GM12878 (cell line): Measurements from ENCODE around the gene PRCP. TPM values are rescaled to one million over a fixed set of nuclear protein-coding genes. Genes with fewer than 3 reads are reported as not detected.

Experiments used
- ATAC-seq: fragments of 200-7000 bp; cut with Tn5 transposase; 3 replicates; pipeline ENCODE4 v1.9.1; 2020; ENCODE audit warnings: mild to moderate bottlenecking, moderate library complexity
- BruUV-seq: library from RNA; stranded (reverse); fragments of 400-500 nt; replicated peaks from 2 replicates; lab custom pipeline; 2021; lab: Mats Ljungman, UMichigan
- CTCF ChIA-PET: fragments of 300-600 bp; sonication (Branson Sonifier 250); formaldehyde crosslinking; extraction: SDS; loops from one replicate; lab custom pipeline; 2021; ENCODE audit warnings: inconsistent platforms; lab: Yijun Ruan, JAX
- POLR2A ChIA-PET: fragments of 350-600 bp; formaldehyde crosslinking; extraction: SDS; loops from one replicate; lab custom pipeline; 2021; ENCODE audit warnings: inconsistent platforms; lab: Charles Lee
- RAD21 ChIA-PET: fragments of 300-600 bp; sonication (Branson Sonifier 250); formaldehyde crosslinking; loops from one replicate; lab custom pipeline; 2023; ENCODE audit warnings: antibody characterized with exemption; ENCODE audit not compliant: unreplicated experiment; lab: Charles Lee
- SMC1A ChIA-PET: fragments of 300-600 bp; sonication (Branson Sonifier 250); formaldehyde crosslinking; loops from one replicate; lab custom pipeline; 2023; ENCODE audit not compliant: unreplicated experiment, uncharacterized antibody; lab: Charles Lee
- DNase-seq: peaks from one replicate; pipeline ENCODE4 v3.0.0-alpha.2; 2011; ENCODE audit warnings: low read depth, low spot score
- FAIRE-seq: peaks from 3 replicates; lab custom pipeline; 2011; peaks lifted over from hg19 to GRCh38; lab: Jason Lieb, UNC
- H2AFZ ChIP-seq: 2 replicates; pipeline ENCODE4 v1.6.0; 2011; ENCODE audit warnings: low read depth, low read length, control low read depth; ENCODE audit not compliant: control insufficient read depth
- H3K27ac ChIP-seq: 2 replicates; pipeline ENCODE4 v1.5.1; 2011; ENCODE audit warnings: control low read depth; ENCODE audit not compliant: control insufficient read depth, insufficient read depth
- H3K27me3 ChIP-seq, 2 experiments: replicated peaks in 1 of 2; 2 replicates each; pipeline versions ENCODE4 v1.6.0 to v1.6.1; 2011; ENCODE audit warnings: low read length in 1 of 2; ENCODE audit not compliant: control insufficient read depth in 2 of 2, insufficient read depth in 2 of 2
- H3K36me3 ChIP-seq, 2 experiments: 2 replicates each; pipeline ENCODE4 v1.5.1; 2011; ENCODE audit warnings: low read length in 1 of 2; ENCODE audit not compliant: control insufficient read depth in 2 of 2, insufficient read depth in 2 of 2
- H3K4me1 ChIP-seq: 2 replicates; pipeline ENCODE4 v1.6.1; 2011; ENCODE audit warnings: mild to moderate bottlenecking, low read length, moderate library complexity, mixed read lengths; ENCODE audit not compliant: control insufficient read depth, insufficient read depth
- H3K4me2 ChIP-seq: 2 replicates; pipeline ENCODE4 v1.6.0; 2011; ENCODE audit warnings: control low read depth; ENCODE audit not compliant: control insufficient read depth, insufficient read depth
- H3K4me3 ChIP-seq: fragments of 200-600 bp; sonication (generic); 2 replicates; pipeline ENCODE4 v1.5.1; 2016
- H3K79me2 ChIP-seq: 2 replicates; pipeline ENCODE4 v1.6.0; 2011; ENCODE audit warnings: low read length; ENCODE audit not compliant: control insufficient read depth, insufficient read depth
- H3K9ac ChIP-seq: 2 replicates; pipeline ENCODE4 v1.8.0; 2011; ENCODE audit warnings: low read length, control low read depth, mixed read lengths; ENCODE audit not compliant: control insufficient read depth, insufficient read depth
- H3K9me3 ChIP-seq: replicated peaks from 3 replicates; pipeline ENCODE4 v1.5.1; 2011; ENCODE audit warnings: mild to moderate bottlenecking, low read length; ENCODE audit not compliant: control insufficient read depth, insufficient read depth
- H4K20me1 ChIP-seq: 2 replicates; pipeline ENCODE4 v1.6.0; 2011; ENCODE audit not compliant: control insufficient read depth, insufficient read depth
- IKZF1 ChIP-seq: fragments of 450-650 bp; conservative IDR thresholded peaks from 2 replicates; pipeline ENCODE4 v1.6.1; 2017; ENCODE audit warnings: antibody characterized with exemption, mild to moderate bottlenecking
- KDM1A ChIP-seq: fragments of 200-600 bp; sonication (generic); IDR thresholded peaks from 2 replicates; pipeline ENCODE4 v1.6.1; 2016; ENCODE audit warnings: borderline replicate concordance
- POLR2A ChIP-seq: IDR thresholded peaks from 2 replicates; pipeline ENCODE4 v1.6.1; 2011; ENCODE audit warnings: low read depth, mild to moderate bottlenecking, low read length
- ZBED1 ChIP-seq: IDR thresholded peaks from 2 replicates; pipeline ENCODE4 v1.6.1; 2016; ENCODE audit warnings: borderline replicate concordance
- ZNF274 ChIP-seq: IDR thresholded peaks from one replicate; pipeline ENCODE4 v1.8.0; 2011; ENCODE audit not compliant: insufficient read length, insufficient read depth
- WGBS: methylation state at CpG from one replicate; pipeline ENCODE4 v1.1.6; 2016; ENCODE audit warnings: low lambda C conversion rate; ENCODE audit not compliant: insufficient replicate concordance, insufficient coverage; ENCODE audit errors: missing lambda C conversion rate; 5-methylcytosine and 5-hydroxymethylcytosine counted together
- in situ Hi-C: fragments of 300-500 bp; cut with MboI; formaldehyde crosslinking; loops from 9 replicates; pipeline ENCODE4 v1.14.3; 2018; ENCODE audit warnings: mixed read lengths
- intact Hi-C: fragments of 100-400 bp; cut with micrococcal nuclease; formaldehyde crosslinking; loops from one replicate; pipeline ENCODE4 v1.14.2; 2022; ENCODE audit not compliant: unreplicated experiment
- polyA plus RNA-seq, 11 experiments: library from polyadenylated mRNA; depleted of rRNA in 4 of 11; unstranded in 6 of 11; stranded (reverse) in 5 of 11; fragments of >200 nt; fragmentation: Nextera tagmentation in 4 of 11; fragmentation: Illumina TruSeq in 1 of 11; extraction: Ambion mirVana in 4 of 11; extraction: Trizol in 1 of 11; gene quantifications; 1 replicate in 1 of 11; 2 replicates in 10 of 11; pipeline versions ENCODE4 v1.2.1 to v1.2.3, GENCODE V29; 2011 to 2016; ENCODE audit warnings: inconsistent platforms in 2 of 11, missing spikeins in 2 of 11, low read depth in 1 of 11
- total RNA-seq, 4 experiments: library from RNA; depleted of rRNA in 3 of 4; stranded (reverse); fragments of >200 nt in 3 of 4; fragmentation: Illumina TruSeq in 1 of 4; extraction: Trizol in 1 of 4; gene quantifications; 2 replicates each; pipeline versions ENCODE4 v1.2.1 to v1.2.3, GENCODE V29; 2013 to 2021
- TF ChIP-seq, protein P1 (sequence below): fragments of 450-650 bp; IDR thresholded peaks from 2 replicates; pipeline ENCODE4 v1.6.1; 2017; ENCODE audit warnings: antibody characterized with exemption, mild to moderate bottlenecking, moderate library complexity
- TF ChIP-seq, protein P2 (sequence below): fragments of 450-650 bp; IDR thresholded peaks from 2 replicates; pipeline ENCODE4 v1.6.1; 2017; ENCODE audit warnings: mild to moderate bottlenecking, low read depth, inconsistent platforms; ENCODE audit not compliant: poor library complexity, severe bottlenecking
- TF ChIP-seq, protein P3 (sequence below): fragments of 450-650 bp; formaldehyde crosslinking; IDR thresholded peaks from 2 replicates; pipeline ENCODE4 v1.4.0; 2022; ENCODE audit warnings: mild to moderate bottlenecking, moderate library complexity
- TF ChIP-seq, protein P4 (sequence below): IDR thresholded peaks from 2 replicates; pipeline ENCODE4 v1.6.1; 2012; ENCODE audit warnings: low read depth, low read length, improper control_type of control experiment
- TF ChIP-seq, protein P5 (sequence below): IDR thresholded peaks from 2 replicates; pipeline ENCODE4 v1.6.1; 2011; ENCODE audit warnings: borderline replicate concordance, low read depth, mild to moderate bottlenecking, moderate library complexity, mixed read lengths, low read length; ENCODE audit not compliant: insufficient read depth; ENCODE audit errors: extremely low read length
- TF ChIP-seq, protein P6 (sequence below): fragments of 150-350 bp; IDR thresholded peaks from 2 replicates; pipeline ENCODE4 v1.6.1; 2014; ENCODE audit warnings: mild to moderate bottlenecking, low read depth, low read length

Gene PRCP
- total and polyA plus RNA-seq, 10 of the 15 experiments (the other 5 are each of a cell fraction or from before 2014, with no cell fraction given), result 14.9 to 43.6 (median 20.0) TPM

DNA sequence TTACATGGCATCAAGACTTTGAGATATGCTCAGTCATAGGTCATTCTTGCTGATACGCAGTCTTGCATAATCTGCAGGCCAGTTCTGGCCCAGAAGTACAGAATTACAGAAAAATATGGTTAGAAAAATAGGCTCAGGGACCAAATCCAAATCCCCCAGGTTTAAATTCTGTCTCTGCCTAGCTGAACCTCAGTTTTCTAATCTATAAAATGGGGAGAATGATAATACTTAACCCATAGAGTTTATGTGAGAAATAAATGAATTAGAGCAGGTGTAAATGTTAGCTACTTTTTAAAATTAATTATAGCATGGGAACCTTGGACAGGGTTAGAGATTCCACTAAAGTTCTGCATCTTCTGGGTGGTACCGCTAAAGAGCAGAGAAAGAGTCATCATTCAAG is 114.2 kb downstream of the PRCP start (continued):
- TF ChIP-seq, protein P1, sequence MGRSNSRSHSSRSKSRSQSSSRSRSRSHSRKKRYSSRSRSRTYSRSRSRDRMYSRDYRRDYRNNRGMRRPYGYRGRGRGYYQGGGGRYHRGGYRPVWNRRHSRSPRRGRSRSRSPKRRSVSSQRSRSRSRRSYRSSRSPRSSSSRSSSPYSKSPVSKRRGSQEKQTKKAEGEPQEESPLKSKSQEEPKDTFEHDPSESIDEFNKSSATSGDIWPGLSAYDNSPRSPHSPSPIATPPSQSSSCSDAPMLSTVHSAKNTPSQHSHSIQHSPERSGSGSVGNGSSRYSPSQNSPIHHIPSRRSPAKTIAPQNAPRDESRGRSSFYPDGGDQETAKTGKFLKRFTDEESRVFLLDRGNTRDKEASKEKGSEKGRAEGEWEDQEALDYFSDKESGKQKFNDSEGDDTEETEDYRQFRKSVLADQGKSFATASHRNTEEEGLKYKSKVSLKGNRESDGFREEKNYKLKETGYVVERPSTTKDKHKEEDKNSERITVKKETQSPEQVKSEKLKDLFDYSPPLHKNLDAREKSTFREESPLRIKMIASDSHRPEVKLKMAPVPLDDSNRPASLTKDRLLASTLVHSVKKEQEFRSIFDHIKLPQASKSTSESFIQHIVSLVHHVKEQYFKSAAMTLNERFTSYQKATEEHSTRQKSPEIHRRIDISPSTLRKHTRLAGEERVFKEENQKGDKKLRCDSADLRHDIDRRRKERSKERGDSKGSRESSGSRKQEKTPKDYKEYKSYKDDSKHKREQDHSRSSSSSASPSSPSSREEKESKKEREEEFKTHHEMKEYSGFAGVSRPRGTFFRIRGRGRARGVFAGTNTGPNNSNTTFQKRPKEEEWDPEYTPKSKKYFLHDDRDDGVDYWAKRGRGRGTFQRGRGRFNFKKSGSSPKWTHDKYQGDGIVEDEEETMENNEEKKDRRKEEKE, result no peak
- no peak for TF ChIP-seq KDM1A
- TF ChIP-seq ZNF274, result no peak
- TF ChIP-seq, protein P2, sequence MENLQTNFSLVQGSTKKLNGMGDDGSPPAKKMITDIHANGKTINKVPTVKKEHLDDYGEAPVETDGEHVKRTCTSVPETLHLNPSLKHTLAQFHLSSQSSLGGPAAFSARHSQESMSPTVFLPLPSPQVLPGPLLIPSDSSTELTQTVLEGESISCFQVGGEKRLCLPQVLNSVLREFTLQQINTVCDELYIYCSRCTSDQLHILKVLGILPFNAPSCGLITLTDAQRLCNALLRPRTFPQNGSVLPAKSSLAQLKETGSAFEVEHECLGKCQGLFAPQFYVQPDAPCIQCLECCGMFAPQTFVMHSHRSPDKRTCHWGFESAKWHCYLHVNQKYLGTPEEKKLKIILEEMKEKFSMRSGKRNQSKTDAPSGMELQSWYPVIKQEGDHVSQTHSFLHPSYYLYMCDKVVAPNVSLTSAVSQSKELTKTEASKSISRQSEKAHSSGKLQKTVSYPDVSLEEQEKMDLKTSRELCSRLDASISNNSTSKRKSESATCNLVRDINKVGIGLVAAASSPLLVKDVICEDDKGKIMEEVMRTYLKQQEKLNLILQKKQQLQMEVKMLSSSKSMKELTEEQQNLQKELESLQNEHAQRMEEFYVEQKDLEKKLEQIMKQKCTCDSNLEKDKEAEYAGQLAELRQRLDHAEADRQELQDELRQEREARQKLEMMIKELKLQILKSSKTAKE, result no peak

DNA sequence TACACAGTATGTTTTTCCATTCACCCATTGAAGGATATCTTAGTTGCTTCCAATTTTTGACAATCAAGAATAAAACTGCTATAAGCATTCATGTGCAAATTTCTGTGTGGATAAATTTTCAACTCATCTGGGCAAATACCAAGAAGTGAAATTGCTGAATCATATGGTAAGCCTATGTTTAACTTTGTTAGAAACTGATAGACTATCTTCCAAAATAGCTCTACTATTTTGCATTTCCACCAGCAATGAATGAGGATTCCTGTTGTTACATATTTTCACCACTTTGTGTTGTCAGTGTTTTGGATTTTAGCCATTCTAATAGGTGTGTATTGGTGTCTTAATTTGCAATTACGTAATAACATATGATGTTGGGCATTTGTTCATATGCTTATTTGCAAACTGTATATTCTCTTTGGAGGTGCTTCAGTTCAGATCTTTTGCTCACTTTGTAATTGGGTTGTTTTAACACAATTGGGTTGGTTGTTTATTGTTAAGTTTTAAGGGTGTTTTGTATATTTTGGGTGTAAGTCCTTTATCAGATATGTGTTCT is 117.3 kb downstream of the PRCP start:
- RAD21 ChIA-PET, result no interaction called here
- in situ Hi-C loops, result no loop called here
- peak; percentile 23 for FAIRE-seq
- TF ChIP-seq, protein P3, sequence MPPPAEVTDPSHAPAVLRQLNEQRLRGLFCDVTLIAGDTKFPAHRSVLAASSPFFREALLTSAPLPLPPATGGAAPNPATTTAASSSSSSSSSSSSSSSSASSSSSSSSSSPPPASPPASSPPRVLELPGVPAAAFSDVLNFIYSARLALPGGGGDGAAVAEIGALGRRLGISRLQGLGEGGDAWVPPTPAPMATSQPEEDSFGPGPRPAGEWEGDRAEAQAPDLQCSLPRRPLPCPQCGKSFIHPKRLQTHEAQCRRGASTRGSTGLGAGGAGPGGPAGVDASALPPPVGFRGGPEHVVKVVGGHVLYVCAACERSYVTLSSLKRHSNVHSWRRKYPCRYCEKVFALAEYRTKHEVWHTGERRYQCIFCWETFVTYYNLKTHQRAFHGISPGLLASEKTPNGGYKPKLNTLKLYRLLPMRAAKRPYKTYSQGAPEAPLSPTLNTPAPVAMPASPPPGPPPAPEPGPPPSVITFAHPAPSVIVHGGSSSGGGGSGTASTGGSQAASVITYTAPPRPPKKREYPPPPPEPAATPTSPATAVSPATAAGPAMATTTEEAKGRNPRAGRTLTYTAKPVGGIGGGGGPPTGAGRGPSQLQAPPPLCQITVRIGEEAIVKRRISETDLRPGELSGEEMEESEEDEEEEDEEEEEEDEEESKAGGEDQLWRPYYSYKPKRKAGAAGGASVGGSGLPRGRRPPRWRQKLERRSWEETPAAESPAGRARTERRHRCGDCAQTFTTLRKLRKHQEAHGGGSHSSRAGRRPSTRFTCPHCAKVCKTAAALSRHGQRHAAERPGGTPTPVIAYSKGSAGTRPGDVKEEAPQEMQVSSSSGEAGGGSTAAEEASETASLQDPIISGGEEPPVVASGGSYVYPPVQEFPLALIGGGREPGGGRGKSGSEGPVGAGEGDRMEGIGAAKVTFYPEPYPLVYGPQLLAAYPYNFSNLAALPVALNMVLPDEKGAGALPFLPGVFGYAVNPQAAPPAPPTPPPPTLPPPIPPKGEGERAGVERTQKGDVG (CRISPR knock-in tag), result no peak
- TF ChIP-seq, protein P4, sequence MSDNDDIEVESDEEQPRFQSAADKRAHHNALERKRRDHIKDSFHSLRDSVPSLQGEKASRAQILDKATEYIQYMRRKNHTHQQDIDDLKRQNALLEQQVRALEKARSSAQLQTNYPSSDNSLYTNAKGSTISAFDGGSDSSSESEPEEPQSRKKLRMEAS, result no peak
- TF ChIP-seq POLR2A (no peak), ZBED1 (no peak), IKZF1 (no peak)
- TF ChIP-seq, protein P5, sequence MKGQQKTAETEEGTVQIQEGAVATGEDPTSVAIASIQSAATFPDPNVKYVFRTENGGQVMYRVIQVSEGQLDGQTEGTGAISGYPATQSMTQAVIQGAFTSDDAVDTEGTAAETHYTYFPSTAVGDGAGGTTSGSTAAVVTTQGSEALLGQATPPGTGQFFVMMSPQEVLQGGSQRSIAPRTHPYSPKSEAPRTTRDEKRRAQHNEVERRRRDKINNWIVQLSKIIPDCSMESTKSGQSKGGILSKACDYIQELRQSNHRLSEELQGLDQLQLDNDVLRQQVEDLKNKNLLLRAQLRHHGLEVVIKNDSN, result no peak
- TF ChIP-seq, protein P6, sequence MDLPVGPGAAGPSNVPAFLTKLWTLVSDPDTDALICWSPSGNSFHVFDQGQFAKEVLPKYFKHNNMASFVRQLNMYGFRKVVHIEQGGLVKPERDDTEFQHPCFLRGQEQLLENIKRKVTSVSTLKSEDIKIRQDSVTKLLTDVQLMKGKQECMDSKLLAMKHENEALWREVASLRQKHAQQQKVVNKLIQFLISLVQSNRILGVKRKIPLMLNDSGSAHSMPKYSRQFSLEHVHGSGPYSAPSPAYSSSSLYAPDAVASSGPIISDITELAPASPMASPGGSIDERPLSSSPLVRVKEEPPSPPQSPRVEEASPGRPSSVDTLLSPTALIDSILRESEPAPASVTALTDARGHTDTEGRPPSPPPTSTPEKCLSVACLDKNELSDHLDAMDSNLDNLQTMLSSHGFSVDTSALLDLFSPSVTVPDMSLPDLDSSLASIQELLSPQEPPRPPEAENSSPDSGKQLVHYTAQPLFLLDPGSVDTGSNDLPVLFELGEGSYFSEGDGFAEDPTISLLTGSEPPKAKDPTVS, result no peak

More for the DNA sequence above, 117.3 kb downstream of the PRCP start:
- Histone ChIP-seq H3K9me3 (no peaks in the 10 kb centered on the region; the same call in 2 of the 3 replicates), H3K4me2 (no peak overlapping the region), H3K4me1 (no peaks in the 10 kb centered on the region), H3K27ac (no peak overlapping the region), H3K9ac (no peak overlapping the region), H3K36me3 (no peaks in the 10 kb centered on the region), H2AFZ (no peak overlapping the region), H3K27me3 (no peaks in the 10 kb centered on the region), H3K4me3 (no peak overlapping the region), H3K79me2 (no peaks in the 10 kb centered on the region), H4K20me1 (no peaks in the 10 kb centered on the region)
- intact Hi-C loops, result no loop called here
- ATAC-seq (no peak), DNase-seq (no peak)
- 94% methylated on average over 1 of the region's 1 CpG for WGBS
- ChIA-PET CTCF (no interaction called here), POLR2A (no interaction called here), SMC1A (no interaction called here)
- BruUV-seq, result no TSS peak
